ENCODE measurements around the gene ANKEF1.
A peak's percentile ranks its signal among the peaks of the same experiment; 100 is the strongest.
"Not testable (repeated sequence)": the region's sequence is repeated elsewhere in the genome, so short reads cannot be mapped to it uniquely, and the experiment has no call there.

ANKEF1 gene

DNA sequence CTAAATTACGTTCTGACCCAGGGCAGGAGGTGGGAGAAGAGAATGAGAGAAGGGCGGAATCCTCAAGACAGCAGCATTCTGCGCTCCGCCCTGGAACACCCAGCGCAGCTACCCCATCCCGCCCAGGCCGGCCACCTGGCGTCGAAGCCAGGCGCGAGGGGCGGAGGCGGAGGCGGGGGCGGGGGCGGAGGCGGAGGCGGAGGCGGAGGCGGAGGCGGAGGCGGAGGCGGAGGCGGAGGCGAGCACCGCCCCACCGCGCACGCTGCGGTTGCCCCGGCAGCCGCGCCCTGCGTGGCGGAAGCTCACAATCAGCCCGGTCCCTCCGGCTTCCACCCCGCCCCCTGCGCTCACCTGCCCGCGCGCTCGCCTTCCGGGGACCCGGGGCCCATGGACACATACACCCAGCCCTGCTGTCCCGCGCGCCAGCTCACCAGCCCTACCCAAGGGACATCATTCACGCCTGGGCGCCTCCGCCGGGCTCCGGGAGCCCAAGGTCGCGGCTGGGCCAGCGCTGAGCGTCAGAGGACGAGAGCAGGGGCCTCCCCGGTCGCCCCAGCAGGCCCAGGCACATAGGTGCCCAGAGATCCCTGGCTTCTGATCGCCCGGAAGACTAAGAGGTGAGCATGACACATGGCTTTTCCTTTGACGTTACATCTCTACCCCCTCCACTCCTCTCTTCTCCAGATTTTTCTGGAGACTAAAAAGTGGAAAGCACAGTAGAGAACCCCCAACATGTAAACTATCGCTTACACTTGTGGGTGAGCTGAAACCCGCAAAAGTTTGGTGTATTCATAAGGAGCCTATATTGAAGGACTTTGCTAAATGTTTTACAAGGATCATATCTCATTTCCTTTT lies at the start of gene ANKEF1:
Gene ANKEF1, plus strand, starts transcription at position 271 of the 855 bp plus-strand sequence. CDS start 3,315 bp downstream, outside the sequence.
- peak; percentile 62 for DNase-seq

DNA sequence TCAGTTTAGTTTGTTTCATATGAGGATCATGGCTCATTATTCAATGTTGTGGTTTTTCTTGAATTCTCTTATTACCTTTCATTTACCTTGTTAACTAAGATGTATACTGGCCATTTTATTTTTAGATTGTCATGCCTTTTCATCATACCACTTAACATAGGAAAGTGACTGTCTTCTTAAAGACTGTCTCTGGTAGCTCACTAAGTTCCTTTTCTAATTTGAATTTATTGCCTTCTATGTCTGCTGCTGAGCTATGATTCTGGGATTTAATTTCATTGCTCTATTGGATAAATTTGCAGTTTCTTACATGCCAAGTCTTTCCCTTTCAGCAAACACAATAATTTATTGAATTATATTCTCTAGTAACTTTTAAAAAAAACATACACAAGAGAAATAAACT lies 49.5 kb upstream of the ANKEF1 start:
- no peak for DNase-seq

DNA sequence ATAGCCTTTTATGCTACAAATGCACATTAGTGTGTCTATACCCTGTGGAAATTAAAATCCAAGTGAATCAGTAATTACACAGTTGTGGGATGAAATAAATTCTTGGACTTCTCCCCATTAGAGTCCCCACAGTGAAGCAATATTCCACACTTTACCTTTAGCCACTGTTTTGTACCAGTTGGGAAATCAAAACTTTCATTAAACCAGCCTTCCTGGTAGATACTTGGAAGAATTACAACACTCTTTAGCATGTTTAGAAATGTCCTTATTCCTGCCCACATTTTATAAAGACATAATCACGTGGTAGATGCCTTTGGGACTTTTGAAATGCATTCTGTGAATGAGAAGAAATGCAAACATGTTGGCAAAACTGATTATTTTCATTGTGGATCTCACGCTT lies 49.0 kb upstream of the ANKEF1 start:
- DNase-seq: no peak

DNA sequence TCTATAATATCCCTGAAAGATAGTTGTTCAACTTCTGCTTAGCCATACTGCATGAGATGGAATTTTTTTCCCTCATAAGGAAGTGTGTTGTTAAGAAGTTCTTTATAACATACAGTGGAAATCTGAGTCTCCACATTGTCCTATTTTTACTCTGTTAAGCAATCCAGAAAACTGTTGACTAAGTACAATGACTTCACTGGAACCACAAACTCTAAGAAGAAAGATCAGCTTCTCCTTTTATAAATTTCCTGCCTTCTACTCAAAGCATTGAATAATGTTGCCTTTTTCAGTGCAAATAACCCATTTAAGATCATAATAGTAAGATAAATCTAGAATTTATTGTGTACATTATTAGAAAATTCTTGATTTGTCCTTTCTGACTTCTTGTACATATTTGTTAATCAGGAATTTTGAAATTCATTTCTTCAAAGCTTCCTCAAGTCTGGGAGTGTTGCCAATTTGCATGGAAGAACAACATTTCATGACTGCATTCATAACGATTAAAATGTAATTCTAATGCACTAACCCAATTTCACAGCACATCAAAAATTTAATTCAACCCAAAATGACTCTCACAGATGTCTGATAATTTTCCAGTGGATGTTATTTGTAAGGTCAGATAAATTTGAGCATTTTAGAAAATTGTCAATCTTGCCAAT lies 45.6 kb upstream of the ANKEF1 start:
- DNase-seq: no peak

DNA sequence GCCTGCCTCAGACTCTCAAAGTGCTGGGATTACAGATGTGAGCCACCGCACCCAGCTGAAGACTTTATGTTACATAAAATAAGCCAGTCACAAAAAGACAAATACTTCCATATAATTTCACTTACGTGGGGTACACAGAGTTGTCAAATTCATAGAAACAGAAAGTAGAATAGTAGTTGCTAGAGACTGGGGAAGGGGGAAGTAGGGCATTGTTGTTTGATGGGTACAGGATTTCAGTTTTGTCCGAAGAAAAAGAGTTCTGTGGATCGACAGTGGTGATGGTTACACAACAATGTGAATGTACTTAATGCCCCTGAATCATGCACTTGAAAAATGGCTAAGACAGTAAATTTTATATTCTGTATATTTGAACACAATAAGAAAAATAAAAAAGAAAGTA lies 41.6 kb upstream of the ANKEF1 start:
- no peak for DNase-seq

DNA sequence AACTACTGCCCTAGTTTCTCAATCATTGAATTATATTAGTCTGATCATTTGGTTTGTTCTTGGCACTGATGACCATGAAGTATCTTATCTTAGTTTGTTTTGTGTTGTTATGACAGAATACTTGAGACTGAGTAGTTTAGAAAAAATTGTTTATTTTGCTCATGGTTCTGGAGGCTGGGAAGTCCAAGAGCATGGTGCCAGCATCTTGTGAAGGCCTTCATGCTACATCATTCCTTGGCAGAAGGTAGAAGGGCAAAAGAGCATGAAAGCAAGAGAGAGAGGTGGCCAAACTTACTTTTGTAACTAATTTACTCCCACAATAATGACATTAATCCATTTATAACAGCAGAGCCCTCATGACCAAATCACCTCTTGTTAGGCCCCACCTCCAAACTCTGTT lies 40.1 kb upstream of the ANKEF1 start:
- no peak for DNase-seq

DNA sequence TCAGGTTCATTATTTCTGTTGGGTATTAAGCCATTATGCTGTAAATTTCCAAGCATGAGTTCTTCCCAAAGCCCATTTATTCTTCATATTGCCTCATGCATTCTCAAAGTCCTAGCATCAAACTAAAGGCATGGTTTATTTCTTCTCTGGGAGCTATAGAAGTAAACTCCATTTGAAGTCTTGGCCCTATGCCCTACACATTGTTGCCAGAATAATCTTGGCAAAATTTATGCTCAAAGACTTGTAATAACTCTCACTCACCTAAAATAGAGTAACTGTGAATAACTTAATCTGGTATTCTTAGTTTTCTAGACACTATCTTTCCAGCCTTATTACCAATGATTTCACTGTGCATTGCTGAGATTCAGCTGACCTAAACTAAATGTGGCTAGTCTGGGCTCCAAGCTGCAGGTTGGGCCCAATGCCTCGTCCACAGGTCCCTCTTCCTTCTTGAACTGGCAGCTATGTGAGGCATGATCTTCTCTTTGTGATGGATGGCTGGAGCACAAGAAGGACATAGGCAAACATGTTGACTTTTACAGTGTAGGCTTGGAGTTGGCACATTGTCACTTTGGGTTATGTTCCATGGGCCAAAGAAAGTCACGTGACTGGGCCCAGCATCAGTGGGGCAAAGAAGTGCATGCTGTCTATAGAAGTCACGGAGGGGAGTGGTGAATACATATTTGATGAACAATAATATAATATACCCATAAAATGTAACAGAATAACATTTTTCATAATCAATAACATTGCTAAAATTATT lies 39.1 kb upstream of the ANKEF1 start:
- no peak for DNase-seq

DNA sequence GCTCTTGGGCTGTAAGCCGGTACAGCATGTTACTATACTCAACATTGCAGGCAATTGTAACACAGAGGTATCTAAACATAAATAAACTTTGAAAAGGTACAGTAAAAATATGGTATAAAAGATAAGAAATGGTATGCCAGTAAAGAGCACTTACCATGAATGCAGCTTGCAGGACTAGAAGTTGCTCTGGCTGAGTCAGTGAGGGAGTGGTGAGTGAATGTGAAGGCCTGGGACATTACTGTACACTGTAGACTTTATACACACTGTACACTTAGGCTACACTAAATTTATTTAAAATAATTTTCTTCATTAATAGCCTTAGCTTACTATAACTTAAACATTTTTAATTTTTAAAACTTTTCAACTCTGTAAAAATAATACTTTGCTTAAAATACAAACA lies 37.8 kb upstream of the ANKEF1 start:
- DNase-seq: no peak

DNA sequence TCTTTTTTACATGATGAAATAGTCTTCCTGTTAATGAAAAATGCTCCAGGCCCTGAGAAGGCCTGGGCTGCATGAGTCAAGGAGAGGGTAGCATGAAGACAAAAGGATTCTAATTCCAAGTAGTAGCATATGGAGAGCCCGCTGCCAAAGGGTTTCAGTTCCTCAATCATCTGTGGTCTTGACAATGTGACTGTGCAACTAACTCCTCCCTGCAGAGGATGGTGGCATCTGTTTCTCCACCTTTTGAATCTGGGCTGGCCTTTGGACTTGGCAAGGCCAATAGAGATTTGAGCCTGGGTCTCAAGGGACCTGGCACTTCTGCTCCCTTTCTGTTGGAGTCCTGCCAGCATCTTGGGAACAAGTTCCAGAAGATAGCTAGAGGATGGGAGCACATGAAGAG lies 35.1 kb upstream of the ANKEF1 start:
- DNase-seq: no peak

DNA sequence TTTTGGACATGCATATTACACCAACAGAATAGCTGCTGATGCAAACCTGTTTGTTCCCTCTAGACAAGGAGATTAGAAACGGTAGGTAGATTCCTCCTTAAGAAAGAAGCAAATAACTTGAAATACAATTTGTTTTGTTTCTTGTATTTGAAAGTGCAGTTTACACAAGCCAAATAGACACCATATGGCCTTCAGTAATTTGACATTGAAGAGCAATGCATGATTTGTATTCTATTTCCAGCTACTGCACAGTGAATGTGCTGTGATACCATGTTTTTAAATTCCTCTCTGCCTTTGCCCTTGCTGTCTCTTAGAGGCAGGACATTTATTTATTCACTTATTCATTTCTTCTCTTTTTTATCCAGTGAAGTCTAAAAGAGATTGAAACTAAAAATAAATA lies 31.9 kb upstream of the ANKEF1 start:
- no peak for DNase-seq

DNA sequence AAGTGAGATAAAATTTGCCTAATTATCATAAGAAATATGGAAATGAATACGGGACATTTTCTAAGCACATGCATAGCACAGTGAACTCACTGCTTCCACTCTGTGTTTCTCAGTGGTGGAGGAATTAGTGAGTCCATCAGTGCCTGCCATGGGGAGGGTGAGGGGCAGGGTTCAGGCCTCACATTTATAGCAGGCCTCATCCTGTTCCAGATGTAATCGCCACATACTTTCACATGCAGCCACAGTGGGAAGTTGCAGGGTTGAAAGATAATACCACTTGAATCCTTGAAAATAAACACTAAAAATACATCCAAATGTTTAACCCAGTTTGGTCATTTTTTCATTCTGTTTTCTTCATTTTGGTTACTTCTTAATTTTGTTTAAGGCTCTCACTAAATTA lies 29.9 kb upstream of the ANKEF1 start:
- no peak for DNase-seq

DNA sequence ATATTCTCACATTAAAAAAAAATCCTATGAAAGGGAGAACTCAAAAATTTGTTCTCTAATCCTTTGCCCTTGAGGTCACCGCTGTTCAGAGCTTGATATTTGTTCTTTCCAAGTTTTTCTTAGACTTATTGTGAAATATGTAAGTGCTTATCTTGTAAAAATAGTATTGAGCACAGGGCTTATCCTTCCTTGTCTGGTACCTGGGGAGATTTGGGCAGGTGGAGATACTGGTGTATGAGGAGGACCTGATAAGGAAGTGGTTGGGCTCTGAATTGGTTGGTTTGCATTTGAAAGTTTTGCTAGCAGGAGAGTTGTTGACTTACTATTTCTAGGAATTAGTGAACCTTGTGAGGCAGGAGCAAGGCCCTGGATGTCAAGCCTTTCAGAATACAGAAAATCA lies 28.9 kb upstream of the ANKEF1 start:
- peak; percentile 20 for DNase-seq

DNA sequence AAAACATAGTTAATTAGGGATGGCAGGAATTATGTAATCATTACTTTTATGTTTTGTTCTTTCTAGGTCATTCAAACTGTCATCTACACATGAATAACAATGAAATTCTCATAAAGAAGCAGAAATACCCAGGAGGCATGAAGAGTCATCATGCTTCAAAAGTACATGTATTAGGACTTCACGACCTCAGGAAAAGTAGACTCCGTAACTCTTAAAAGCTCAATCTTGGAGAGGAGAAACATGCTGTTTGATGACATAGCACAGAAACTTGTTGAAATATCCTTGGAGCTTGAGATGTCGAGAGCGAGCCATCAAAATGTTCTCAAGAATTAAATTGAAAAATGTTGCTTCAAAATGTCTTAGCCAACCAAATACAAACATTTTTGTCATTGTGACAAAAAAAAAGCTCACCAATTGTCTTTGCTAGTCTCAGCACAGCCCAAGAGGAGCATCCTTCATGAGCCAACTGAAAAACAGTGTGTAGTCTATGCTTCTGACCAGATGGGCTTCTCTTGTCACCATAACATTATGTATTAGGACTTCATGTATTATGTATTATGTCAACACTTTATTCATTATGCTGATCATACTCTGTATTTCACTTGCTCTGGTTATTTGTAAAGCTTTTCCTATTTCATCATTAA lies 28.2 kb upstream of the ANKEF1 start:
- DNase-seq: peak; percentile 29

DNA sequence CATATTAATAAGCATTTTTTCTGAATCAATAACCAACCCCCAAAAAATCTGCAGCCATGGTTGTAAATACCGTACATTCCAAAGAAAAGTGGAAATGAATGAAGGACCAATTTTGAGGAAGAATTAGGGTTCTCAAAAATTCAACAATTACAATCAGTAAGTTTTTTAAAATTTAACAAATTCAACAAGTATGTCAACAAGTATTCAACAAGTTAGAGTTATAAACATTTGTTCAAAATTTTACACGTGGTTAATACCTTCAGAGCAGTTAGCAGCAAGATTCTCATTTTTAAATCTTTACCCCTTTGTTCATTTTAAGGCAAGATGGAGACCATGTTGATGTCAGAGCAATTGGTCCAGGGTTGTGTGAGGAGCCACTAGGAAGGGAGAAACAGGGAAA lies 27.6 kb upstream of the ANKEF1 start:
- DNase-seq: no peak

DNA sequence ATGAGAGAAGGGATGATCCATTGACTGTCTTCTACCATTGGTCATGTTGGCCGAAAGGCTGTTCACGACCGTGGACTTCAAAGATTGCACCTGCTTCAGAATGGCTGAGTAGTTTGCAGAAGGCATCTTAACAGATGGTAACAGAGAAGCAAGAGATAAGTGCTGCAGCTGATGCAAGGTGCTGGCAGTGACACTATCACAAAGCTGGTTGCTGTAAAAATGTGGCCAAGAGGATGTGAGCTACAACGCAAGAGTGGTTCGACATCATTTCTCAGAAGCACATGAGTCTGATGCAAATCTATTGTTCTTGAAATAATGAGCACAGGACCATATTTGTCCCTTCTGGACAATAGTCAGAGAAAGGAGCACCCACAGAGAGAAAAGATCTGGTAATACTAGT lies 27.0 kb upstream of the ANKEF1 start:
- DNase-seq: no peak

DNA sequence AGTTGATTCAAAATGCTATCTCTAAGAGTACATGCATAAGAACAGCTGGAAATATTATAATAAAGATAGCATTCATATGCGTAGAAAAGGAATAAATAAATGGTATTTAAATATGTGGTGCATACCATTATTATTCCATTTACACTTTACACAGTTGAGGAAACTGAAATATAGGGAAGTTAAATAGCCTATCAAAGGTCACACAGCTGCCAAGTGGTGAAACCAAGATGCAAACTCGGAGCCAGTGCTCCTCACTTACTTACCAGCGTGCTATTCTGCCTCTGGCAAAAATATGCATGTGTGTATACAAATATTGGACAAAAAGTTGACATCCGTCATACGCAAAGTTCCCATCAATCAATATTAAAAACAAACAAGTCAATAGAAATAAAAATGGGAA lies 22.3 kb upstream of the ANKEF1 start:
- DNase-seq: no peak

DNA sequence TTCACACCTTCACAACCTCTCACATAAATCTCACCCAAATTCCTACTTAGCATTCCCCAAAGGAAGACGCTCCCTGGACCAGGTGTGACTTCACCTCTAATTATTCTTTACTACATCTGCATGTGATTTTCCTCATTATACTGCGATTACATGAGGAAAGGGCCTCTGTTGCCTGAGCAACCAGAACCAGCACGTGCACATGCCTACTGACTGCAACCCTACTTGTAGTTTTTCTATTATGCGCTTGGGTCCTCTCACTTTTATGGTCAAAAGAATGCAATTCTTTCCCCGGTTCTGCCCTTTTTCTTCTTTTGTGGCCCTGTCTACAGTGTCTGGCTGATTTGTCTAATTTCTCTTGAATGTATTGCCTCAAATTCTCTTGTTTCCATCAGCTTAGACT lies 20.4 kb upstream of the ANKEF1 start:
- no peak for DNase-seq

DNA sequence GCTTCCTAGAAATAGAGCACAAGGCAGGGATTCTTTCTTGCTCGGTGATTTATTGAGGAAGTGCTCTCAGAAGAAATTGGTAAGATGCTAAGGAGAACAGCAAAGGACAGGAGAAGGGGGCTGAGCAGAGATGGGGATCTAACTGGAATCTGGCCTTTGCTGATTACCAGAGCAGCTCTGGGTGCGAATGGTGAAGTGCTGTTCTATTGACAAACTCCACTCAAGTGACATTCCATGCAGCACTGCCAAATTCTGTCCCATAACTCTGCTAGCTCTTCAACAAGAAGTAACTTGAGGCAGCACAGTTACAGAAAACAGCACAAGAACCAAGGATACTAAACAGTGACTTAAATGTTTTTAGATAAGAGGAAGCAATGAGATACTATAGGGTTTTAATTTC lies 13.8 kb upstream of the ANKEF1 start:
- no peak for DNase-seq

DNA sequence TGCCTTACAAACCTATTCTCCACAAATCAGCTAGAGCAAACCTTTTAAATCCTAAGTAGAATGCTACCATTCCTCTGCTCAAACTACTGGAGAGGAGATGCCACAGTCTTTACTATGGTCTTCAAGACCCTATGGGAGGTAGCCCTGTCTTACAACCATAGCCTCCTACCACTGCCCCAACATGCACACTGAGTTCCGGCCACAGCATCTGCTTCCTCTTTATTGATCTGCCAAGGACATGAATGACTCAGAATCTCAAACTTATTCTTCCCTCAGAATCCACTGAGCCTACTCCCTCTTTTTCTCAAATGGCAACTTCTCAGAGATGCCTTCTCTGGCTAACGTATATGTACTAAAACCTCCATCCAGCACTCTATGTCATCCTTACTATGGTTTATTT lies 12.2 kb upstream of the ANKEF1 start:
- DNase-seq: no peak

DNA sequence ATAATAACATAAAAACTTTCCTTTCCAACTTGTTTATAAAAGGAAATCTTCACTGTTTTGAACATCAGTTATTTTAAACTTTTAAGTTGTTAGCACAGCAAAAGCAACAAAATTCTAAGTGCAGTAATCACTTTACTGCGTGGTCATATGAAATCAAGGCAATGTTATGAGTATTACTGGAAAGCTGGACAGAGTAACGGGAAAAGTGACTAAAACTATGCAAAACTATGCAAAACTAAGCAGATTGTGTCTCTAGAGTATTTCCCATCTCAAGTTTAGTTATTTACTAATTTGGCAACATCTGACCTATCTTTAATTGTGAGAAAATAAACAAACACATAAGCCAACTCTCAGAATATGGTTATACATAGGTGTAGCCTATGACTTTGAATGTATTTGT lies 10.9 kb upstream of the ANKEF1 start:
- no peak for DNase-seq

DNA sequence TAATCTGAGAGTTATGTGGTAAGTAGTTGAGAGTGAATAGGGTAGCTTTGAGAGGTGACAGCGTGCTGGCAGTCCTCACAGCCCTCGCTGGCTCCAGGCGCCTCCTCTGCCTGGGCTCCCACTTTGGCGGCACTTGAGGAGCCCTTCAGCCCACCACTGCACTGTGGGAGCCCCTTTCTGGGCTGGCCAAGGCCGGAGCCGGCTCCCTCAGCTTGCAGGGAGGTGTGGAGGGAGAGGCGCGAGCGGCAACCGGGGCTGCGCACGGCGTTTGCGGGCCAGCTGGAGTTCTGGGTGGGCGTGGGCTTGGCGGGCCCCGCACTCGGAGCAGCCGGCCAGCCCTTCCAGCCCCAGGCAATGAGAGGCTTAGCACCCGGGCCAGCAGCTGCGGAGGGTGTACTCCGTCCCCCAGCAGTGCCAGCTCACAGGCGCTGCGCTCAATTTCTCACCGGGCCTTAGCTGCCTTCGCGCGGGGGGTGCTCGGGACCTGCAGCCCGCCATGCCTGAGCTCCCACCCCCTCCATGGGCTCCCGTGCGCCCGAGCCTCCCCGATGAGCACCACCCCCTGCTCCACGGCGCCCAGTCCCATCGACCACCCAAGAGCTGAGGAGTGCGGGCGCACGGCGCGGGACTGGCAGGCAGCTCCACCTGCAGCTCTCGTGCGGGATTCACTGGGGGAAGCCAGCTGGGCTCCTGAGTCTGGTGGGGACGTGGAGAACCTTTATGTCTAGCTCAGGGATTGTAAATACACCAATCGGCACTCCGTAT lies 3.2 kb upstream of the ANKEF1 start:
- DNase-seq: not testable (repeated sequence)

DNA sequence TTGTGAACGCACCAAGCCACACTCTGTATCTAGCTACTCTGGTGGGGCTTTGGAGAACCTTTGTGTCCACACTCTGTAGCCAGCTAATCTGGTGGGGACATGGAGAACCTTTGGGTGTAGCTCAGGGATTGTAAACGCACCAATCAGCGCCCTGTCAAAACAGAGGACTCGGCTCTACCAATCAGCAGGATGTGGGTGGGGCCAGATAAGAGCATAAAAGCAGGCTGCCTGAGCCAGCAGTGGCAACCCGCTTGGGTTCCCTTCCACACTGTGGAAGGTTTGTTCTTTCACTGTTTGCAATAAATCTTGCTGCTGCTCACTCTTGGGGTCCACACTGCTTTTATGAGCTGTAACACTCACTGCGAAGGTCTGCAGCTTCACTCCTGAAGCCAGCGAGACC lies 2.5 kb upstream of the ANKEF1 start:
- not testable (repeated sequence) for DNase-seq
